Testis (tissue), 3 donors: ENCODE data around the gene NRG2. TPM values are rescaled to one million over a fixed set of nuclear protein-coding genes. Genes with fewer than 3 reads are reported as not detected.

Source experiments
- DNase-seq: peaks from one replicate; pipeline ENCODE4 v3.0.0-alpha.2; 2019
- H3K27ac ChIP-seq, 2 donors: fragments of 200-600 bp; sonication (generic); one replicate each; pipeline ENCODE4 v1.5.1; 2019
- H3K27me3 ChIP-seq: fragments of 200-600 bp; sonication (generic); one replicate; pipeline ENCODE4 v1.5.1; 2019
- H3K36me3 ChIP-seq: fragments of 200-600 bp; sonication (generic); one replicate; pipeline ENCODE4 v1.5.1; 2017; ENCODE audit warnings: low read depth; ENCODE audit errors: missing control alignments
- H3K4me1 ChIP-seq: fragments of 200-600 bp; sonication (generic); one replicate; pipeline ENCODE4 v1.5.1; 2019
- H3K4me3 ChIP-seq, 2 donors: fragments of 200-600 bp; sonication (generic); one replicate each; pipeline ENCODE4 v1.5.1; 2017 to 2019
- H3K9me3 ChIP-seq: fragments of 200-600 bp; sonication (generic); one replicate; pipeline ENCODE4 v1.5.1; 2017
- POLR2A ChIP-seq: fragments of 450-650 bp; IDR thresholded peaks from one replicate; pipeline ENCODE4 v1.6.1; 2017; ENCODE audit warnings: antibody characterized with exemption, mild to moderate bottlenecking, moderate library complexity
- WGBS, 2 donors: methylation state at CpG; one replicate each; pipeline ENCODE4 v1.1.5; 2018; 5-methylcytosine and 5-hydroxymethylcytosine counted together
- intact Hi-C: fragments of 100-400 bp; cut with DNase I; formaldehyde crosslinking; loops from one replicate; pipeline ENCODE4 v1.15.1; 2023; ENCODE audit warnings: low total_unique reads
- polyA plus RNA-seq: library from polyadenylated mRNA; stranded (reverse); fragments of 350-450 nt; fragmentation: Illumina TruSeq; extraction: RNeasy Lipid Tissue Mini Kit (QIAGEN cat#74804); gene quantifications from one replicate; pipeline ENCODE4 v1.2.3, GENCODE V29; 2014; ENCODE audit warnings: low read depth, low replicate concordance; ENCODE audit not compliant: insufficient read depth
- total RNA-seq, 2 donors: library from RNA; depleted of rRNA; stranded (reverse); fragments of >200 nt; gene quantifications; one replicate each; pipeline ENCODE4 v1.2.3, GENCODE V29; 2016
- TF ChIP-seq, protein P1 (sequence below), 3 experiments: fragments of 450-650 bp in 2 of 3; fragments of 200-600 bp in 1 of 3; sonication (generic) in 1 of 3; IDR thresholded peaks; one replicate each; pipeline ENCODE4 v1.5.1; 2016 to 2019; ENCODE audit warnings: antibody characterized with exemption in 3 of 3, mild to moderate bottlenecking in 2 of 3, moderate library complexity in 1 of 3

Gene NRG2
- total and polyA plus RNA-seq, 3 donors from 2014 or later = 4.8 to 23.2 (median 13.0) TPM

DNA sequence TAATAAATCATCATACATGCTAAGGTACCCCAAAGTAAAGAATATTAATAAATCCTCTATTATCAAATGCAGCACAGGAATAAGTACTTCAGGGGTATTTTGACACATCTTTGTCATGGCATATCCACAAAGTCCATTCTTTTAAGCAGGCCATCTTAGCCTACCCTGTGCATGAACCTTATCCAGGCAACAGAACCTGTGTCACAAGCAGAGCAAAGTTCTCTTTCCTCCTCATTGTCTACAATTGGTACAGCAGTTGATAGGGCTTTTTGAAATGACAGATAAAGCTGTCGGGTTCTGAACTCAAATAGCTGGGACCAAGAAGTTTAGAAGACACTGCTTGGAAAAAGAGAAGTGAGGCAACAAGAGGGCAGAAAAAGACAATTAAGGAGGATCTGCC, 40.0 kb upstream of the NRG2 start:
- 85 to 87% methylated on average over 1 of the region's 1 CpG for WGBS, 2 donors
- no peaks in the 10 kb centered on the region for H3K27me3 ChIP-seq
- H3K27ac ChIP-seq = no peak overlapping the region
- no peaks in the 10 kb centered on the region for H3K36me3 ChIP-seq
- no peak overlapping the region for H3K4me3 ChIP-seq
- intact Hi-C loops = no loop called here
- TF ChIP-seq, protein P1, sequence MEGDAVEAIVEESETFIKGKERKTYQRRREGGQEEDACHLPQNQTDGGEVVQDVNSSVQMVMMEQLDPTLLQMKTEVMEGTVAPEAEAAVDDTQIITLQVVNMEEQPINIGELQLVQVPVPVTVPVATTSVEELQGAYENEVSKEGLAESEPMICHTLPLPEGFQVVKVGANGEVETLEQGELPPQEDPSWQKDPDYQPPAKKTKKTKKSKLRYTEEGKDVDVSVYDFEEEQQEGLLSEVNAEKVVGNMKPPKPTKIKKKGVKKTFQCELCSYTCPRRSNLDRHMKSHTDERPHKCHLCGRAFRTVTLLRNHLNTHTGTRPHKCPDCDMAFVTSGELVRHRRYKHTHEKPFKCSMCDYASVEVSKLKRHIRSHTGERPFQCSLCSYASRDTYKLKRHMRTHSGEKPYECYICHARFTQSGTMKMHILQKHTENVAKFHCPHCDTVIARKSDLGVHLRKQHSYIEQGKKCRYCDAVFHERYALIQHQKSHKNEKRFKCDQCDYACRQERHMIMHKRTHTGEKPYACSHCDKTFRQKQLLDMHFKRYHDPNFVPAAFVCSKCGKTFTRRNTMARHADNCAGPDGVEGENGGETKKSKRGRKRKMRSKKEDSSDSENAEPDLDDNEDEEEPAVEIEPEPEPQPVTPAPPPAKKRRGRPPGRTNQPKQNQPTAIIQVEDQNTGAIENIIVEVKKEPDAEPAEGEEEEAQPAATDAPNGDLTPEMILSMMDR (IDR thresholded peaks at IDR 0.05) = no peak
- TF ChIP-seq POLR2A = no peak
- H3K4me1 ChIP-seq = peaks cover 3% of the 10 kb centered on the region
- no peak for DNase-seq
- H3K9me3 ChIP-seq = no peaks in the 10 kb centered on the region

DNA sequence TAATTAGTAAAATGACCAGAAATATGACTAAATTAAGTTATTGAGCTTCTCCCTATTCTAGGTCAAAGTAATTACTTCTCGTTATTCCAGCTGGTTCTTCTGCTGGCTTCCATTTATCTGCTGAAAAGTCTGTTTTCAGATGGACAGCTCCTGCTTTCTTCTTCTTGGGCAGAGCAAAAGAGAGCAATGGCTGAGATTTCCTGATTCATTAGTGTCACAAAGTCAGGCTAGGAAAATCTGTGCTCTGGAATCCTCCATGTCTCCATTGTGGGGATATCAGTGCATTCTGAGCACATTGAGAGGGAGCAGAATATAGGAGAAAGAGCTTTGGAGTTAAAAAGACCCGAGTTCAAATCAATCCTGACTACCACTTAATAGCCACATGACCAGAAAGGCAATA, 33.7 kb upstream of the NRG2 start:
- Histone ChIP-seq H3K27ac (no peak overlapping the region), H3K4me1 (no peaks in the 10 kb centered on the region), H3K4me3 (no peak overlapping the region), H3K36me3 (no peaks in the 10 kb centered on the region), H3K9me3 (no peaks in the 10 kb centered on the region), H3K27me3 (no peaks in the 10 kb centered on the region)
- DNase-seq = no peak
- 69 to 73% methylated on average over 2 of the region's 2 CpGs for WGBS, 2 donors
- TF ChIP-seq, protein P1 (IDR thresholded peaks at IDR 0.05) = no peak
- TF ChIP-seq POLR2A = no peak
- intact Hi-C loops = no loop called here

DNA sequence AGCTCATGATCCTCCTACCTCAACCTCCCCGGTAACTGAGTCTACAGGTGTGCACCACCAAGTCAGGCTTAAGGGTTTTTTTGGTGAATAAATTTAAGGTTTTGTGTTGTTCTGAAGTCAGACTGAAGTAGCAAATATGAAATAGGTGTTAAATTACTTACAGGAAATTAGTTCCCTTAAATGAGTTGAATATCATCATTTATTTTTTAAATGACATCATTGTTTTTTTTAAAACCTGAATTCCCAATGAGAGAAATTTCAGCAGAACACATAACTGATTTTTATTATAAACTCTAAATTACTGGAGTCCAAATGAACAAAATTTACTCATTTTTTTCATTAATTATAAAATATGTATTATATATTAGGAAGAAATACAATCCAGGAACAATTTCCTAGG, 33.0 kb upstream of the NRG2 start:
- no peaks in the 10 kb centered on the region for H3K4me1 ChIP-seq
- no peak overlapping the region for H3K4me3 ChIP-seq
- no peaks in the 10 kb centered on the region for H3K27me3 ChIP-seq
- no peak for DNase-seq
- no peak overlapping the region for H3K27ac ChIP-seq
- TF ChIP-seq POLR2A = no peak
- TF ChIP-seq, protein P1 (IDR thresholded peaks at IDR 0.05) = no peak
- WGBS, 2 donors = 88 to 90% methylated on average over 1 of the region's 1 CpG
- intact Hi-C loops = no loop called here
- H3K9me3 ChIP-seq = no peaks in the 10 kb centered on the region
- no peaks in the 10 kb centered on the region for H3K36me3 ChIP-seq

DNA sequence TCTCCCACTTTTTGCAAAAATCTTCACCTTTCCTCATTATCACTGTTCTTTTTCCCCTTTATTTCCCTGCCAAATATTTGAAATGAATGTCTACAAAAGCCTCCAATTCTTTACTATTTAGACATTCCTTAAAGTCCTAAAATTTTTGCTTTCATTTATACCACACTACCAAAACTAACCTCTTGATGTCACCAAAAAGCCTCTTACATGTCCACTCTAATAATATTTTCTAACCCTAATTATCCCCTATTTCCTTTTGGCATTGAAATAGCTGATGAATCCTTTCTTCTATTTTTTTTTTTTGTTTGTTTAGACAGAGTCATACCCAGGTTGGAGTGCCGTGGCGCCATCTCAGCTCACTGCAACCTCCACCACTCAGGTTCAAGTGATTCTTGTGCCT, 32.3 kb upstream of the NRG2 start:
- no peak for DNase-seq
- intact Hi-C loops = no loop called here

DNA sequence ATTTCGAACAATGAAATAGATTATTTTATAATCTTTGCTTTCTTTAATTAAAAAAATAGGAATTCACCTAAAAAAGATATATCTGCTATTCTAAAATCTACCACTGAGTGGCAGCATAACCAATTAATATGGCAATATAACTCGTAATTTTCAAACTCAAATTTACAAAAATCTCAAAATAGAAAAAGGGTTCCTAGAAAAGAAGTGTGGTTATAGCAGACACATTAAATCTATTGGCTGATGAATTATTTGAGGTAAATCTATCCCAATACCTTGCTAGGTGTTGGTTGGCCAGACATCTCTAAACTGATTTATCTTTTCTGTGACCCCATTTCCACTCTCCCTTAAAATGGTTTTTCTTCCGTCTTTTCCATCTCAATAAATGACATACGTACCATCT, 30.2 kb upstream of the NRG2 start:
- H3K4me1 ChIP-seq = no peaks in the 10 kb centered on the region
- no peak overlapping the region for H3K4me3 ChIP-seq
- no peak overlapping the region for H3K27ac ChIP-seq
- TF ChIP-seq, protein P1 (IDR thresholded peaks at IDR 0.05) = peak; percentile 32 to 65 (median 47)
- TF ChIP-seq POLR2A = no peak
- 8% methylated on average over 4 of the region's 4 CpGs for WGBS, 2 donors
- no peak for DNase-seq
- H3K9me3 ChIP-seq = no peaks in the 10 kb centered on the region
- intact Hi-C loops = loop anchor here (5.0 kb wide), 1 partner anchor 84 kb away; no protein-coding TSS in a partner anchor
- H3K27me3 ChIP-seq = no peaks in the 10 kb centered on the region
- no peaks in the 10 kb centered on the region for H3K36me3 ChIP-seq

More for the DNA sequence above, 32.3 kb upstream of the NRG2 start:
- no peaks in the 10 kb centered on the region for H3K27me3 ChIP-seq
- WGBS, 2 donors = 55 to 64% methylated on average over 2 of the region's 2 CpGs
- TF ChIP-seq POLR2A = no peak
- TF ChIP-seq, protein P1 (IDR thresholded peaks at IDR 0.05) = no peak
- H3K4me3 ChIP-seq = no peak overlapping the region
- no peak overlapping the region for H3K27ac ChIP-seq
- no peaks in the 10 kb centered on the region for H3K4me1 ChIP-seq
- no peaks in the 10 kb centered on the region for H3K36me3 ChIP-seq
- H3K9me3 ChIP-seq = no peaks in the 10 kb centered on the region
